B cell (primary cell): ENCODE results near the gene KCNAB3. TPM values are rescaled to one million over a fixed set of nuclear protein-coding genes. Genes with fewer than 3 reads are reported as not detected.
A peak's percentile ranks its signal among the peaks of the same experiment; 100 is the strongest.

Experiments used
- ATAC-seq: fragments of 200-7000 bp; cut with Tn5 transposase; one replicate; pipeline ENCODE4 v1.10.0; 2021; ENCODE audit warnings: low read depth, mild to moderate bottlenecking, moderate number of reproducible peaks, moderate library complexity
- CTCF ChIA-PET: fragments of 350-600 bp; sonication (Branson Sonifier 250); formaldehyde crosslinking; loops from one replicate; lab custom pipeline; 2021; ENCODE audit warnings: antibody characterized with exemption, inconsistent platforms; lab: Charles Lee
- POLR2A ChIA-PET: fragments of 350-600 bp; sonication (Branson Sonifier 250); formaldehyde crosslinking; loops from one replicate; lab custom pipeline; 2021; ENCODE audit warnings: antibody characterized with exemption; lab: Charles Lee
- DNase-seq: peaks from one replicate; pipeline ENCODE4 v3.0.0; 2013
- H2AFZ ChIP-seq: 2 replicates; pipeline ENCODE4 v1.6.1; 2012; ENCODE audit warnings: mild to moderate bottlenecking, low read depth, low read length; ENCODE audit not compliant: insufficient read depth, poor library complexity, severe bottlenecking
- H3K27ac ChIP-seq, 2 donors: 1 replicate in 1 of 2; 2 replicates in 1 of 2; pipeline ENCODE4 v1.5.1; 2012 to 2013; ENCODE audit warnings: low read length in 2 of 2, mild to moderate bottlenecking in 2 of 2, moderate library complexity in 1 of 2
- H3K27me3 ChIP-seq, 4 experiments: fragments of 200-600 bp in 1 of 4; sonication (generic) in 1 of 4; replicated peaks in 1 of 4; 1 replicate in 2 of 4; 2 replicates in 2 of 4; pipeline versions ENCODE4 v1.6.1 to v1.7.0; 2013 to 2016; ENCODE audit warnings: low read length in 3 of 4, mild to moderate bottlenecking in 2 of 4, mixed read lengths in 1 of 4, moderate library complexity in 1 of 4; ENCODE audit not compliant: insufficient read depth in 4 of 4, control insufficient read depth in 3 of 4; ENCODE audit errors: control extremely low read depth in 1 of 4
- H3K36me3 ChIP-seq, 2 experiments: replicated peaks in 1 of 2; 1 replicate in 1 of 2; 2 replicates in 1 of 2; pipeline versions ENCODE4 v1.6.1 to v1.7.1; 2013; ENCODE audit warnings: low read length in 1 of 2; ENCODE audit not compliant: insufficient read depth in 2 of 2, control insufficient read depth in 1 of 2; ENCODE audit errors: control extremely low read depth in 1 of 2, extremely low read depth in 1 of 2
- H3K4me1 ChIP-seq, 2 donors: fragments of 200-600 bp in 1 of 2; sonication (generic) in 1 of 2; 1 replicate in 1 of 2; 2 replicates in 1 of 2; pipeline versions ENCODE4 v1.5.1 to v1.6.1; 2013 to 2017; ENCODE audit warnings: low read length in 2 of 2; ENCODE audit not compliant: control insufficient read depth in 2 of 2, insufficient read depth in 2 of 2
- H3K4me2 ChIP-seq: replicated peaks from 2 replicates; pipeline ENCODE3; 2012; ENCODE audit warnings: mild to moderate bottlenecking, low read depth, low read length; ENCODE audit not compliant: poor library complexity, severe bottlenecking
- H3K4me3 ChIP-seq, 5 experiments: fragments of 200-600 bp in 1 of 5; sonication (generic) in 1 of 5; 1 replicate in 3 of 5; 2 replicates in 2 of 5; pipeline versions ENCODE4 v1.5.1 to v1.7.0; 2011 to 2016; ENCODE audit warnings: low read length in 4 of 5, mild to moderate bottlenecking in 4 of 5, low read depth in 2 of 5, control low read depth in 1 of 5, moderate library complexity in 1 of 5; ENCODE audit not compliant: insufficient read depth in 1 of 5; ENCODE audit errors: control extremely low read depth in 1 of 5, extremely low read depth in 1 of 5
- H3K79me2 ChIP-seq: fragments of 200-600 bp; sonication (generic); one replicate; pipeline ENCODE4 v1.6.0; 2016; ENCODE audit warnings: low read length; ENCODE audit not compliant: control insufficient read depth, insufficient read depth
- H3K9ac ChIP-seq: fragments of 200-600 bp; sonication (generic); 2 replicates; pipeline ENCODE4 v1.6.1; 2017; ENCODE audit warnings: mild to moderate bottlenecking, low read length, moderate library complexity
- H3K9me3 ChIP-seq, 3 donors: one replicate each; pipeline versions ENCODE4 v1.6.1 to v1.7.1; 2013; ENCODE audit warnings: low read length in 2 of 3; ENCODE audit not compliant: control insufficient read depth in 2 of 3, insufficient read depth in 1 of 3; ENCODE audit errors: control extremely low read depth in 1 of 3
- H4K20me1 ChIP-seq: 2 replicates; pipeline ENCODE4 v1.6.0; 2012; ENCODE audit warnings: mild to moderate bottlenecking, low read length; ENCODE audit not compliant: insufficient read depth, control insufficient read depth, poor library complexity, severe bottlenecking
- H3K27ac Mint-ChIP-seq: one replicate; pipeline ENCODE4 v1.8.0; 2021; ENCODE audit warnings: mixed read lengths
- H3K27me3 Mint-ChIP-seq: one replicate; pipeline ENCODE4 v1.8.0; 2021; ENCODE audit warnings: mixed read lengths
- H3K4me1 Mint-ChIP-seq: one replicate; pipeline ENCODE4 v1.8.0; 2021; ENCODE audit warnings: mixed read lengths
- H3K4me3 Mint-ChIP-seq: one replicate; pipeline ENCODE4 v1.8.0; 2021; ENCODE audit warnings: mixed read lengths
- H3K9me3 Mint-ChIP-seq: one replicate; pipeline ENCODE4 v1.8.0; 2022; ENCODE audit warnings: mixed read lengths; ENCODE audit not compliant: insufficient read depth
- CTCF ChIP-seq: fragments of 200-600 bp; IDR thresholded peaks from one replicate; pipeline ENCODE4 v1.8.0; 2022; ENCODE audit warnings: antibody characterized with exemption, mild to moderate bottlenecking
- EZH2 ChIP-seq: IDR thresholded peaks from 2 replicates; pipeline ENCODE4 v1.6.1; 2012; ENCODE audit warnings: borderline replicate concordance, low read depth, mild to moderate bottlenecking, moderate library complexity, low read length; ENCODE audit not compliant: insufficient read depth, poor library complexity, severe bottlenecking
- WGBS: methylation state at CpG from one replicate; pipeline ENCODE4 v1.1.5; 2013; ENCODE audit warnings: missing lambda C conversion rate; ENCODE audit not compliant: insufficient coverage; 5-methylcytosine and 5-hydroxymethylcytosine counted together
- intact Hi-C: fragments of 100-400 bp; cut with micrococcal nuclease; formaldehyde crosslinking; loops from one replicate; pipeline ENCODE4 v1.10.0; 2022
- polyA plus RNA-seq: library from polyadenylated mRNA; depleted of rRNA; stranded (reverse); fragments of >200 nt; gene quantifications from 2 replicates; pipeline ENCODE4 v1.2.3, GENCODE V29; 2012
- total RNA-seq, 2 donors: library from RNA; stranded (reverse); fragments of 120-200 nt in 1 of 2; gene quantifications; 1 replicate in 1 of 2; 2 replicates in 1 of 2; pipeline versions ENCODE4 v1.2.3 to v1.2.4, GENCODE V29; 2013 to 2022

KCNAB3 gene
- total and polyA plus RNA-seq, 2 donors (not counting 1 experiment from before 2014, with no cell fraction given), result 11.4 to 16.3 TPM

GRCh38 chr17:7915611-7916384 is 13.9 kb downstream of the KCNAB3 start, which contains the start of gene RNF227:
TSS of gene RNF227 (minus strand) at chr17:7916289. CDS start at chr17:7916195, 94 bp downstream.
- H3K9me3 Mint-ChIP-seq, result no peaks in the 10 kb centered on the region
- peak; percentile 93 for DNase-seq
- H3K27me3 Mint-ChIP-seq, result no peaks in the 10 kb centered on the region
- Histone ChIP-seq H3K36me3 (peaks cover 2 to 10% of the 10 kb centered on the region in 2 experiments), H3K4me1 (peaks cover 16 to 20% of the 10 kb centered on the region in 2 donors), H3K27ac (peak within 1 kb of the TSS; percentile 69 to 75), H3K9me3 (no peaks in the 10 kb centered on the region), H3K79me2 (no peaks in the 10 kb centered on the region), H3K4me3 (peak within 1 kb of the TSS; percentile 9 to 81 (median 76)), H3K27me3 (no peaks in the 10 kb centered on the region), H3K4me2 (peak within 1 kb of the TSS; percentile 94), H4K20me1 (no peaks in the 10 kb centered on the region), H2AFZ (peak within 1 kb of the TSS; percentile 98), H3K9ac (peak within 1 kb of the TSS; percentile 84)
- peak within 1 kb of the TSS; percentile 93 for H3K27ac Mint-ChIP-seq
- peak; percentile 82 for ATAC-seq
- H3K4me1 Mint-ChIP-seq, result peaks cover 24% of the 10 kb centered on the region
- peak within 1 kb of the TSS; percentile 93 for H3K4me3 Mint-ChIP-seq
- intact Hi-C loops, result loop anchor here (1.0 to 5.0 kb wide), 3 partner anchors 17 to 58 kb away; partner anchors contain the start of genes CNTROB, CYB5D1, NAA38 and TMEM88
- ChIA-PET POLR2A (interaction anchor here (1.0 to 2.0 kb wide), 6 partner anchors 16 to 332 kb away, joined by 3 to 21 read pairs (median 4); partner anchors contain the start of genes BORCS6, CNTROB, CTC1 and NAA38), CTCF (interaction anchor here (0.6 to 16.7 kb wide), 21 partner anchors 16 to 380 kb away, joined by 3 to 284 read pairs (median 4); partner anchors contain the start of genes CNTROB, KCNAB3, SLC25A35 and TRAPPC1)
- no peak for TF ChIP-seq CTCF
- 1% methylated on average over 100 of the region's 100 CpGs for WGBS

- Histone ChIP-seq H3K4me2 (peak overlapping the region; percentile 94), H3K27me3 (no peaks in the 10 kb centered on the region), H3K4me3 (peak overlapping the region; percentile 9 to 81 (median 76)), H2AFZ (peak overlapping the region; percentile 98), H3K79me2 (no peaks in the 10 kb centered on the region), H4K20me1 (no peaks in the 10 kb centered on the region), H3K36me3 (peaks cover 2 to 15% of the 10 kb centered on the region in 2 experiments), H3K9me3 (no peaks in the 10 kb centered on the region), H3K27ac (peak overlapping the region; percentile 69 to 75), H3K9ac (peak overlapping the region; percentile 84), H3K4me1 (peaks cover 16 to 20% of the 10 kb centered on the region in 2 donors)
- intact Hi-C loops, result loop anchor here (1.0 to 5.0 kb wide), 3 partner anchors 17 to 58 kb away; partner anchors contain the start of genes CNTROB, CYB5D1, NAA38 and TMEM88
- DNase-seq (no peak), ATAC-seq (no peak)
- H3K4me1 Mint-ChIP-seq, result peaks cover 24% of the 10 kb centered on the region
- WGBS, result 2% methylated on average over 13 of the region's 15 CpGs
- peak overlapping the region; percentile 93 for H3K27ac Mint-ChIP-seq
- ChIA-PET POLR2A (interaction anchor here (1.0 to 2.0 kb wide), 6 partner anchors 17 to 333 kb away, joined by 3 to 21 read pairs (median 4); partner anchors contain the start of genes BORCS6, CNTROB, CTC1 and NAA38), CTCF (interaction anchor here (0.6 to 16.7 kb wide), 19 partner anchors 16 to 380 kb away, joined by 3 to 284 read pairs (median 4); partner anchors contain the start of genes CNTROB, KCNAB3, SLC25A35 and TRAPPC1)
- no peaks in the 10 kb centered on the region for H3K27me3 Mint-ChIP-seq
- H3K4me3 Mint-ChIP-seq, result peak overlapping the region; percentile 93
- TF ChIP-seq EZH2 (no peak), CTCF (no peak)
- H3K9me3 Mint-ChIP-seq, result no peaks in the 10 kb centered on the region
These were observed 14.5 kb downstream of the KCNAB3 start for GRCh38 chr17:7915179-7915610.
